GM19239 (cell line): ENCODE results near the gene CLEC18C.
"Not testable (repeated sequence)": the region's sequence is repeated elsewhere in the genome, so short reads cannot be mapped to it uniquely, and the experiment has no call there.

Experiments used
- DNase-seq: peaks from one replicate; pipeline ENCODE4 v3.0.0; 2011; ENCODE audit warnings: low spot score; ENCODE audit not compliant: insufficient read length
- FAIRE-seq: peaks from 2 replicates; lab custom pipeline; 2011; peaks lifted over from hg19 to GRCh38; lab: Jason Lieb, UNC

CLEC18C gene

GRCh38 chr16:70203508-70203907 is 29.9 kb downstream of the CLEC18C start:
- DNase-seq, FAIRE-seq: not testable (repeated sequence)

- not testable (repeated sequence) for DNase-seq, FAIRE-seq
Measured at GRCh38 chr16:70204010-70204409, 30.4 kb downstream of the CLEC18C start.

GRCh38 chr16:70204668-70205405 is 31.2 kb downstream of the CLEC18C start:
- not testable (repeated sequence) for DNase-seq, FAIRE-seq

GRCh38 chr16:70206382-70206781 is 32.8 kb downstream of the CLEC18C start:
- DNase-seq, FAIRE-seq: not testable (repeated sequence)

GRCh38 chr16:70218586-70218985 is 45.0 kb downstream of the CLEC18C start:
- not testable (repeated sequence) for DNase-seq, FAIRE-seq

- not testable (repeated sequence) for DNase-seq, FAIRE-seq
Measured at GRCh38 chr16:70222574-70222973, 49.0 kb downstream of the CLEC18C start.

GRCh38 chr16:70223216-70223615 is 49.6 kb downstream of the CLEC18C start:
- FAIRE-seq, DNase-seq: not testable (repeated sequence)

GRCh38 chr16:70223971-70224513 is 50.5 kb downstream of the CLEC18C start:
- not testable (repeated sequence) for DNase-seq, FAIRE-seq

- FAIRE-seq, DNase-seq: not testable (repeated sequence)
Measured at GRCh38 chr16:70224645-70225044, 51.1 kb downstream of the CLEC18C start.

GRCh38 chr16:70225430-70225829 is 51.8 kb downstream of the CLEC18C start:
- not testable (repeated sequence) for FAIRE-seq, DNase-seq

- DNase-seq, FAIRE-seq: not testable (repeated sequence)
Measured at GRCh38 chr16:70226024-70226423, 52.4 kb downstream of the CLEC18C start.

GRCh38 chr16:70231831-70232230 is 58.2 kb downstream of the CLEC18C start:
- not testable (repeated sequence) for DNase-seq, FAIRE-seq
